ENCODE results near the gene P3H2. TPM values are rescaled to one million over a fixed set of nuclear protein-coding genes. Genes with fewer than 3 reads are reported as not detected.
"Not testable (repeated sequence)": the region's sequence is repeated elsewhere in the genome, so short reads cannot be mapped to it uniquely, and the experiment has no call there.

P3H2 gene
- total RNA-seq, 1 experiment from 2014 or later = 30.3 TPM

- DNase-seq (ENCODE audit: low spot score) = no peak
Measured at GRCh38 chr3:190083635-190084034, 37.1 kb downstream of the P3H2 start.

GRCh38 chr3:190081389-190081788 lies 39.3 kb downstream of the P3H2 start:
- DNase-seq (ENCODE audit: low spot score) = no peak

GRCh38 chr3:190079173-190079572 lies 41.5 kb downstream of the P3H2 start:
- not testable (repeated sequence) for DNase-seq (ENCODE audit: low spot score)

DNA sequence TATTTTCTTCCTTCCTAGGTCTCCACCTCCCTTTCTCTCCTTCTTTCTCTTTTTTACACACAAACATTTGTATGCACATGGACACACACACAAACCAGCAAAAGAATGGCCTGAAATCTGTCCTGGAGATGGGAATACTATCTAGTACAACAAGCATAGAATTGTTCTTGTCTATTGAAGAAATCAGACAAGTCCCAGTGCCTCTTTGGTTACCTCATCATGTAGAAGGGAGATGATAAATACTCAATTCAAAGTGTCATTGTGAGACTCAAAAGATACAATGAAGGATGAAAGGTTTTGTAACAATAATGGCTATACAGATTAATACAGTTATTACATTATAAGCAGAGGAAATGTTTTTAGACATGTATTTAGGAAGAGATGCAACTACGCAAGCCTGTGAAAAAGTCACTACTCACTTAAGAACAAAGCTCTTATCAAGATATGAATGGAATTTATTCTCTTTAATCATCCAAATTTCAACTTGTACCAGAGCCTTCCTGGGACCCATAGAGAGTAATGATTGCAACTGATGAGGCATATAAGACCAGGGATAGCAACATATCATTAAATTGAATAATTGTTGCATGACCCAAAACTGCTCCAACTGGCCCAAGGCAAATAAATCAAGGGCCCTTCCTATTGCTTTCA lies 43.2 kb downstream of the P3H2 start:
- no peak for DNase-seq (ENCODE audit: low spot score)

- DNase-seq (ENCODE audit: low spot score) = peak; percentile 96
Measured at GRCh38 chr3:190076601-190077394, 43.9 kb downstream of the P3H2 start.

GRCh38 chr3:190076136-190076535 lies 44.6 kb downstream of the P3H2 start:
- no peak for DNase-seq (ENCODE audit: low spot score)

DNA sequence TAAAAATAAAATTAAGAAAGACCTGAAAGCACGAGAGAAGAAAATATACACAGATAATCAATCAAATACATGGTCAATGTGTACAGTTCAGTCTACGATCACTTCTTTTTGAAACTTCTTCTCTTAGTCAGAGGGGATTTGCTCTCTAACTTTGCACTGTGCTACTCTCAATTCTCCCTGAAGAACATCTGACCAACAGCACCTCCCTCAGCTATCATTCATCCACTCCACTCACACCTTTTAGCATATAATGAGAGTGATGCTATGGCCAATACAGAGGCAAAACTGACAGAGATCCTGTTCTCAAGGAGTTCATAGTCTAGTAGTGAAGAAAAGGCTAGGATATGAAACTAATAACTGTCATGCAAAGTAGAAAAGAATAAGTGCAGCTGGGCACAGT lies 45.9 kb downstream of the P3H2 start:
- DNase-seq (ENCODE audit: low spot score) = no peak

GRCh38 chr3:190073264-190074008 lies 47.3 kb downstream of the P3H2 start:
- no peak for DNase-seq (ENCODE audit: low spot score)

- DNase-seq (ENCODE audit: low spot score) = no peak
Measured at GRCh38 chr3:190072856-190073255, 47.8 kb downstream of the P3H2 start.

GRCh38 chr3:190071921-190072320 lies 48.8 kb downstream of the P3H2 start:
- not testable (repeated sequence) for DNase-seq (ENCODE audit: low spot score)

GRCh38 chr3:190070622-190071347 lies 49.9 kb downstream of the P3H2 start:
- DNase-seq (ENCODE audit: low spot score) = no peak

DNA sequence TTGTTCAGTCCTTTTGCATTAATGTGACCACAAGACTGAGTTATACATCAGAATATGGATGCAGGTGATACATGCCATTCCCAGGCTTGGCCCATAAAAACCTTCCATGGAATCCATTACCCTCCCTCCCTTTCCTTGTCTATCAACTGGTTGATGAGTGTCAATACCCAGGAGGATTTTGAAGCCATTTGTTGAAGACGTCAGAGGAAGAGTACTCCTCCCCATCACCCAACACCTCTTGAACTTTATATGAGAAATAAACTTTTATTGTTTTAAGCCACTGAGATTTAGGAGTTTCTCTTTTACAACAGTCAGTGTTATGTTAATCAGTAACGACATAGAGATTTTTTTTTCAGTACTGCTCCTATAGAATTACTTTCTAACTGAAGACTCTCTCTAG lies 55.5 kb downstream of the P3H2 start:
- no peak for DNase-seq (ENCODE audit: low spot score)

DNA sequence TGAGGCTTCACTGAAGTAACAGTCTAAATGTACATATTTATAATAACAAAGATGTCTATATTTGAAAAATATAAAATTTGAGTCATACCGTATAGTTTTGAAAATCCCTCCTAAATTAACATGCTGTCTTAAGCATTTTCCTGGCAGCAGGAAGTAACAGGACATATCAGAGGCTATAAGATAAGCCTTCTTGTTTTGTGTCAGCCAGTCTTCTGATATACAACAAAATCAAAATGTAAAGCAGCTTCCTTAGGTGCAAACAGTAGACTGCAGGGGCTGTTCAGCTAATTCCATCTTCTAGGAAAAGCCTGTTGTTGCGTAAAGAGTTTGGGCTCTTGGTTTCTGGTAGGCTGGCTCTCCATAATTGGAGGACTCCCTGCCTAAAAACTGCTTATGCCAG lies 56.0 kb downstream of the P3H2 start:
- DNase-seq (ENCODE audit: low spot score) = no peak

DNA sequence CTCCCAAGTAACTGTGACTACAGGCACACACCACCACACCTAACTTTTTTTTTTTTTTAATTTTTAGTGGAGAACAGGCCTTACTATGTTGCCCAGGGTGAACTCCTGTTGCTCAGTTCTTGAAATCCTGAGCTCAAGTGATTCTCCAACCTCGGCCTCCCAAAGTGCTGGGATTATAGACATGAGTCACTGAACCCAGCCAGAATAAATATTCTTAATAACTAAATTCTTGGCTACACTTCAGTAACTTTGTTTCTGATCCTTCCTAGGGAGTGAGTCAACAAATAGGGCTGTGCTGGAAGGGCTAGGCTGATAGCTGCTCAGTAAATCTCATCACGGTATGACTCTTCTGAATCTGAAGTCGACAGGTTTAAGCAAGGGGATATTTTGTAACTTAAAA lies 56.6 kb downstream of the P3H2 start:
- peak; percentile 91 for DNase-seq (ENCODE audit: low spot score)

DNA sequence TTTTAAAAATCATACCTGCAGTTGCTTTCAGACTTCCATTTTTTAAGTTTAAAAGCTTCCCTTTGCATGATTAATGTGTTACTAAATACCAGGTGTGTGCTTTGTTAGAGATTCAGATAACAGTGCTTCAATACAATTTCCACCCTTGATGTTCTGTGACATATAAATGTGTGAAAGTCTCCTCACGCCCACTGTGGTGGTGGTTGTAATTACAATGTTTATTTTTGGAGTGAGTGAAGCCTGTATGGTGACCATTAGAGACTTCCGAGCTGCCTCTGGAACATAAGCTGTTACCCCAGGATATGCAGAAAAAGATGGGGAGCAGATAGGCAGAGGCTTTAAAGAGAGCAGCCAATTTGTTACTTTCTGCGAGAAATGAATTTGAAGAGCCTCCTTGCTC lies 57.2 kb downstream of the P3H2 start:
- no peak for DNase-seq (ENCODE audit: low spot score)

DNA sequence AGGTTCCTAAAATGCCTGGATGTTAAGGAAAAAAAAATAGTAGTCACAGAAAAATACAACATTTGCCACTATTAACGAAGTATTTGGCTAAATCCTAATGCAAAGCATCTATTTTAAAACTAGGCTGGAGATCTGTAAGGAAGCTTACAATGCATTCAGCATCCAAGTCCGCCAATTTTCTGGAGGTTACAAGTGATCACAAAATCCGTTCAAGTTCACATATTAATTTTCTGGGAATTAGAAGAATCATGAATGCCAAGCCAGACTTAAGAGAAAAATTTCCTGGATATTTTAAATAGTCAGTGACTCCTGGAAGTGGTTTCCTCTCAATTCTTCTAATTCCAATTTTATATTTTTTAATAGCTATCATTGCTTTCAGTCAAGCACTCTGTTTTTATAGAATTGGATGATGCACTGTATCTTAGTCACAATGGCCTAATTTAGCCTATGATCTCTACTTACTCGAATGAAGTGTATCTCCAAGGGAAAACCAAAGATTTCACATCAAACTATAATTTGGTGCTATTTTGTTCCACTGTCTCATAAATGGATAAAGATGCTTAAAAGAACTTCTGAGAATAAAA lies 60.4 kb downstream of the P3H2 start:
- DNase-seq (ENCODE audit: low spot score) = no peak

DNA sequence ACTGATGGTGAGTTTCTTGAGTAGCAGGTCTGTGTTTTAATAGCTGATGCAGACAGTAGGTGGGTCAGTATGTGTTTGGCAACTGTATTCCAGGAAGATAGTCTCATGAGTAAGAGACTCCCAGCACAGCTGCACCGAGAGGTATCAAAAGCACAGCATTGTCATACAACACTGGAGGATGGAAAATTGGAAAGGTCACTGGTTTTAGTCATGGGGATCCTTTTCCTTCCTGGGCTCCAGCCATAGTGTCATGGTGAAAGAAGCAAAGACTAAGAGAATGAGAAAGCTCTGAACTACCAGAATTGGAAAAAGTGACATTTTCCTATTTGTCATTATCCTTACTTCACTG lies 61.5 kb downstream of the P3H2 start:
- no peak for DNase-seq (ENCODE audit: low spot score)

- DNase-seq (ENCODE audit: low spot score) = no peak
Measured at GRCh38 chr3:190058521-190059241, 62.0 kb downstream of the P3H2 start.

DNA sequence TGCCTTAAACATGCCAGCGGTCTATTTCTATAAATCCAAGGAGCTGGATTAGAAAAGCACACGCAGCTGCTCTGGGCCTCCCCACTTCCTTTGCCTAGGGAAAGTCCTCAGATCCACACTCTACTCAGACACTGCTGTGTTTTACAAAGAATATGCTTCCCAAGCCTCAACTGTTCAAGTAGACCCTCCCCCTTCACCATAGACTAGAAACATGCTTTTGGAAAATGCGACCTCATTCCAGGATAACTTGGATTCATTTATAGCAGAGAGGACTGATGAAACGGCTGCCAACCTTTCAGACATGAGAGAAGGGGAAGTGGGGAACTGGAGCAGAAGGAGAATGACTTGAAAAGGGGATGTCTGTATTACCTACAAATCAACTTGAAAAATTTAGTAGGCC lies 64.0 kb downstream of the P3H2 start:
- no peak for DNase-seq (ENCODE audit: low spot score)

DNA sequence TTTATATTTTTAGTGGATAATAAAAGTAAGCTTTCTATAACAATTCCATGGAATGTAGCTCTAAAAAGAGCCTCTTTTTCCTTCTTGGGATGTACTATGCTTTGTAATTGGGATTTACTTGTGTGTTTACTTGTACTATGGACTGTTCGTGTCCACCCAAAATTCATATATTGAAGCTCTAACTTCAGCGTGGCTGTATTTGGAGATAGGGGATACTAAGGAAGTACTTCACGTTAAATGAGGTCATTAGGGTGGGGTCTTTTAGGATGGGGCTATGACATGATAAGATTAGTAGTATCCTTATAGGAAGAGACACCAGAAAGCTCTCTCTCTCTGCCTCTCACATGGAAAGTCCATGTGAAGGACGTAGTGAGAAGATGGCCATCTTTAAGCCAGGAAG lies 64.9 kb downstream of the P3H2 start:
- no peak for DNase-seq (ENCODE audit: low spot score)
